ENCODE measurements around the gene PDCD6IP. TPM values are rescaled to one million over a fixed set of nuclear protein-coding genes. Genes with fewer than 3 reads are reported as not detected.
"Not testable (repeated sequence)": the region's sequence is repeated elsewhere in the genome, so short reads cannot be mapped to it uniquely, and the experiment has no call there.

Gene PDCD6IP, protein sequence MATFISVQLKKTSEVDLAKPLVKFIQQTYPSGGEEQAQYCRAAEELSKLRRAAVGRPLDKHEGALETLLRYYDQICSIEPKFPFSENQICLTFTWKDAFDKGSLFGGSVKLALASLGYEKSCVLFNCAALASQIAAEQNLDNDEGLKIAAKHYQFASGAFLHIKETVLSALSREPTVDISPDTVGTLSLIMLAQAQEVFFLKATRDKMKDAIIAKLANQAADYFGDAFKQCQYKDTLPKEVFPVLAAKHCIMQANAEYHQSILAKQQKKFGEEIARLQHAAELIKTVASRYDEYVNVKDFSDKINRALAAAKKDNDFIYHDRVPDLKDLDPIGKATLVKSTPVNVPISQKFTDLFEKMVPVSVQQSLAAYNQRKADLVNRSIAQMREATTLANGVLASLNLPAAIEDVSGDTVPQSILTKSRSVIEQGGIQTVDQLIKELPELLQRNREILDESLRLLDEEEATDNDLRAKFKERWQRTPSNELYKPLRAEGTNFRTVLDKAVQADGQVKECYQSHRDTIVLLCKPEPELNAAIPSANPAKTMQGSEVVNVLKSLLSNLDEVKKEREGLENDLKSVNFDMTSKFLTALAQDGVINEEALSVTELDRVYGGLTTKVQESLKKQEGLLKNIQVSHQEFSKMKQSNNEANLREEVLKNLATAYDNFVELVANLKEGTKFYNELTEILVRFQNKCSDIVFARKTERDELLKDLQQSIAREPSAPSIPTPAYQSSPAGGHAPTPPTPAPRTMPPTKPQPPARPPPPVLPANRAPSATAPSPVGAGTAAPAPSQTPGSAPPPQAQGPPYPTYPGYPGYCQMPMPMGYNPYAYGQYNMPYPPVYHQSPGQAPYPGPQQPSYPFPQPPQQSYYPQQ
- total RNA-seq (2014; rRNA removed; shearing (Covaris generic)), result 44.1 and 49.9 TPM in 2 replicates

DNA sequence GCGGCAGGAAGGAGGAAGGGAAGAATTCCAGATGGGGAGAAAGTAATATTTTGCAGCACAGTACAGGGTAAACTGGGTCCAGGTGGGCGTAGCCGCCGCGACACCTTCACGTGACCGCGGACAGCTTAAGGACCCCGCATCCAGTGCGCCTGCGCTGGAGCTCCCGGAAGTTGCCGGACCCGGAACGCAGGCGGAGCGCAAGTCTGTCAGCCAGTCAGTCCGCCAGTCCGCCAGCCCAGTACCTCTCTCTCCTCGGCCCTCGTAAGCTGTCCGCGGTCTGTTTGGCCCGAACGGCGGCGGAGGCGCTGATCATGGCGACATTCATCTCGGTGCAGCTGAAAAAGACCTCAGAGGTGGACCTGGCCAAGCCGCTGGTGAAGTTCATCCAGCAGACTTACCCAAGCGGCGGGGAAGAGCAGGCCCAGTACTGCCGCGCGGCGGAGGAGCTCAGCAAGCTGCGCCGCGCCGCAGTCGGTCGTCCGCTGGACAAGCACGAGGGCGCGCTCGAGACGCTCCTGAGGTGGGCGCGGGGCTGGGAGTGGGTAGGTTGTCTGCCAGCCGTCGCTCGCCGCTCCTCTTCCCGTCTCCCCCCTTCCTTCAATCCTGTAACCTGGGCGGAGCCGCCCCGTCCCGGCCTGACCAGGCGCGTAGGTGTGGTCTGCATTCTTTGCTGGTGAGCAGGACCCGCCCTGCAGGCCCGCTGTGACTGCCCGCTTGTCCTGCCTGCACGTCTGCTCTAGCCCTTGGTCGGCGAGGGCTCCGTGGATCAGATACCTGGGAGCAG is at the start of gene PDCD6IP:
Gene PDCD6IP (plus strand): TSS at position 213 of the 784 bp plus-strand sequence. CDS start 99 bp downstream, at position 312.
- DNase-seq, result peak; percentile 82 to 85
- Histone ChIP-seq H3K4me1 (no peaks in the 10 kb centered on the region), H3K9me3 (replicated peaks) (no peaks in the 10 kb centered on the region), H3K4me3 (peak within 1 kb of the TSS; percentile 89), H3K36me3 (0 out of 2 replicates have a peak, but pooled peaks cover 3% of the 10 kb centered on the region), H3K27ac (peak within 1 kb of the TSS; percentile 77), H3K27me3 (no peaks in the 10 kb centered on the region)

DNA sequence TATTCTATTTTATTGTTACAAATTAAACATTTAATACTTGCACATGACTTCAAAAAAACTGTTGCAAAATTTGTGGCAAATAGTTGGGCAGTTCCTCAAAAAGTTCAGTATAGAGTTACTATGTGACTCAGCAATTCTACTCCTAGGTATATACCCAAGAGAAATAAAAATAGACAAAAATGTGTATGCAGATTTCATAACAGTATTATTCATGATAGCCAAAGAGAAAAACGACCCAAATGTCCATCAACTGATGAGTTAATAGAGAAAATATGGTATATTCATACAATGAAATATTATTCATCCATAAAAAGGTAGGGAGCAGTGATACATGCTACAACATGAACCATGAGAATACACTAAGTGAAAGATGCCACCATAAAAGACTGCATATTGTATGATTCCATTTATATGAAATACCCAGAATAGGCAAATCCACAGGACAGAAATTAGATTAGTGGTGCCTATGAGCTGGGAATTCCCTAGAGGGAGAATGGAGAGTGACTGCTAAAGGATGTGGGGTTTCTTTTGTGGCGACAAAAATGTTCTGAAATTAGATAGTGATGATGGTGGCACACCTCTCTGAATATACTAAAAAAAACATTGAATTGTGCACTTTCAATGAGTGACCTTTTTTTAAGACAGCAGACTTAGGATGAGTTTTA is 48.8 kb upstream of the PDCD6IP start:
- Histone ChIP-seq H3K4me3 (no peak overlapping the region), H3K4me1 (no peaks in the 10 kb centered on the region), H3K9me3 (replicated peaks) (no peaks in the 10 kb centered on the region), H3K27me3 (no peaks in the 10 kb centered on the region), H3K36me3 (no peaks in the 10 kb centered on the region), H3K27ac (no peak overlapping the region)
- no peak for DNase-seq

DNA sequence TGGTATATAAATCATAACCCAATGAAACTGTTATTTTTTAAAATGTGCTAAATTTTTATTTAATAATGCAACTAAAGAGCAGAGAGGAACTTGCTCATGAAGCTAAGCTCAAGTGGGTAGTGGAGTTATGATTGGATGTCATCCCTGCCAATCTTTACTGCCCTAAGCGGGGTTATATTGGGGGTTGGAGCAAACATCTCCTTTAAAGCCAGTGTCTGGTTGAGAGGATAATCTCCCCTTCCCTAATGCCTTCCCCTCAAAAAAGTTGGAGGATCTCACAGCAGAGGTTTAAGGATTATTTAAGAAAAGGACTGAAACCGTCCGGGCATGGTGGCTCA is 48.2 kb upstream of the PDCD6IP start:
- DNase-seq, result no peak
- Histone ChIP-seq H3K27me3 (no peaks in the 10 kb centered on the region), H3K4me3 (no peak overlapping the region), H3K27ac (no peak overlapping the region), H3K9me3 (replicated peaks) (no peaks in the 10 kb centered on the region), H3K36me3 (no peaks in the 10 kb centered on the region), H3K4me1 (no peaks in the 10 kb centered on the region)

DNA sequence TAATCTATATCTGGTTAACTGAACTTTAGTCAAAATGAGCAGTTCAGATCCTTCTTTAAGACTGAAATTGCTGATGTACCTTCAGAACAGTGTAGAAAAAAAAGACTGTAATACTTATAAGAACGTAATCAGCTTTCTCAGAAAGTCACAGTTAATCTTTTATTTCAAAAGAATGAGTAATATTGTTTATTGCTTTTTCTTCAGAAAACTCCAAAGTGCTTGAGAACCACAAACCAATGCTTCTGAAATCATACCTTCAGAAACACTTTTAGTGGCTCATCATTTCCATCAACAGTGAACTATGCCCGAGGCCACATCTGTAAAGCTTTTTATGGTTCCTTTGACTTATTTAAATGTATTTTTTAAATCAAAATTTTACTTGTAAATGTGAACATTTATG is 47.1 kb upstream of the PDCD6IP start:
- no peak for DNase-seq
- Histone ChIP-seq H3K27ac (no peak overlapping the region), H3K9me3 (replicated peaks) (no peaks in the 10 kb centered on the region), H3K4me3 (no peak overlapping the region), H3K27me3 (no peaks in the 10 kb centered on the region), H3K4me1 (no peaks in the 10 kb centered on the region), H3K36me3 (no peaks in the 10 kb centered on the region)

DNA sequence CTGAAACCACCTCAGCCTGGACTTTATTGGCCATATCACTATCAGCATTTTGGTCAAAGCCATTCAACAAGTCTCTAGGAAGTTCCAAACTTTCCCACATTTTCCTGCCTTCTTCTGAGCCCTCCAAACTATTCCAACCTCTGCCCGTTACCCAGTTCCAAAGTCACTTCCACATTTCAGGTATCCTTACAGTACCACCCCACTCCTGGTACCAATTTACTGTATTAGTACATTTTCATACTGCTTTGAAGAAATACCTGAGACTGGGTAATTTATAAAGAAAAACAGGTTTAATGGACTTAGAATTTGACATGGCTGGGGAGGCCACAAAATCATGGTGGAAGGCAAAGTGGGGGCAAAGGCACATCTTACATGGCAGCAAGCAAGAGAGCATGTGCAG is 44.0 kb upstream of the PDCD6IP start:
- H3K27ac ChIP-seq; H3K36me3 ChIP-seq; H3K27me3 ChIP-seq; H3K9me3 ChIP-seq (replicated peaks); DNase-seq; H3K4me1 ChIP-seq; H3K4me3 ChIP-seq: not testable (repeated sequence)

DNA sequence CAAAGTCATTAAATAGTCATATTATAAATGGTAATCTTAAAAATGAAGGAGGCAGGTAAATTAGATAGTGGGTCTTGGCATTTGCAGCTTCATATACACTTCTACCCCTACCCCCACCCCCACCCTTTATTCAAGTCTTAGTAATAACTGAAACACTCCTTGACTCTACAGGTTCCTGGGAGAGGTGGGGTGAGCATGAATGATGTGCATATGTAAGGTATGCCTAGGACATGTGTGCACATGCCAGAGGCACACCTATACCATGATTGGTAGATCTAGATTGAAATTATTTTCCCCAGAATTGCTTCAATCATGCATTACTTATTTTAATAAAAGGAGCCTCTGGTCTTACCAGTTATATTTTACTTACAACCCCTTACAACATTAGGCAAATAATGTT is 40.1 kb upstream of the PDCD6IP start:
- Histone ChIP-seq H3K27me3 (no peaks in the 10 kb centered on the region), H3K27ac (no peak overlapping the region), H3K4me3 (no peak overlapping the region), H3K9me3 (replicated peaks) (no peaks in the 10 kb centered on the region), H3K36me3 (no peaks in the 10 kb centered on the region), H3K4me1 (no peaks in the 10 kb centered on the region)
- no peak for DNase-seq

DNA sequence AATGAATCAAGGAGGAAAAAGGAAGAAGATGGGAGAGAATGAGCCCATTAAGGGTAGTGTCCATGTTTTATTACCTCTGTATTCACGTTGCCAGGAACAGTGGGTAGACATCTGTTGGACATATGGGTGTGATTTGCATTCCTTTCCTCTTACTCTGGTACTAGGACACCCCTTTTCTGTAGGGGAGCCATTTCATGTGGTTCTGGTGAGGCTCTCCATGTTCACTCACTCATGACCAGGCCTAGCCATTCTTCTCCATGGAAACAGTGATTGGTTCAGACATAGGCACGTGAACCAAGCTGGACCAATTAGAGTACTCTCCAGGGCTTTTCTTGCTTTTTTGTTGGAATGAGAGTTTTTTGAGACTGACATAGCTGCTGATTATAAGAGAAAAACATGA is 39.6 kb upstream of the PDCD6IP start:
- no peak for DNase-seq
- Histone ChIP-seq H3K36me3 (no peaks in the 10 kb centered on the region), H3K4me1 (no peaks in the 10 kb centered on the region), H3K9me3 (replicated peaks) (no peaks in the 10 kb centered on the region), H3K4me3 (no peak overlapping the region), H3K27me3 (no peaks in the 10 kb centered on the region), H3K27ac (no peak overlapping the region)

DNA sequence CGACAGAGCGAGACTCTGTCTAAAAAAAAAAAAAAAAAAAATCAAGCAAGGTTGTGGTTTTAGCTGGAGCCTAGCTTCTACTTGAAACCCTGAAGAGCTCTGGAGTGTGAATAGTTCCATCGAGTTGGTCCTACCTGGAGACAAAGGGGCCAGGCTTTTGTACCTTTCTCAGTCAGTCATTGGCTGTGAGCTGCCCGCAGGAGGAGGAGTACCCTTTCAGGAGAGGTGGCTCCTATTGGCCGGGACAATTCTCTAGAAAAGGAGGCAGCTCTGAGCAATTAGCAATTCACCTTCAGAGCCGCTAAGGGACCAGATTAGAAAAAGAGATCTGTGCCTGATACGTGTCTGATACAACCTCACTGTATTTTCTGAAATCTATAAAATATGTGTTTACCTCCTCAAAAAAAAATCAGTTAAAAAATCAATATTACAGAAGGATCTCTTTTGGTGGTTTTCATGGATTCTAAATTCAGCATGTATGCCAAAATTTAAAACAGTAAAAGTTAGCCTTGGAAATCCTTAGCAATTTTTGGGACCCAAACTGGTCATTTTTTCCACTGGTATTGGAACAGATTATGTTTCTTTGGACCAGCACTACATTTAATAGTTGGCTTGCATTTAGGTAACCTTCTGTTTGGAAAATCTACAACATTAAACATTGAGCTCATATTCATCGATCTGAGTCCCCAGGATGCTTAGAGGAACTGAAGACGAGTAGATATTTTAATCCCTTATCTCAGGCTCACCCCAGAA is 29.7 kb upstream of the PDCD6IP start:
- Histone ChIP-seq H3K36me3 (no peaks in the 10 kb centered on the region), H3K27me3 (no peaks in the 10 kb centered on the region), H3K9me3 (replicated peaks) (no peaks in the 10 kb centered on the region), H3K27ac (no peak overlapping the region), H3K4me1 (no peaks in the 10 kb centered on the region), H3K4me3 (no peak overlapping the region)
- DNase-seq, result no peak

DNA sequence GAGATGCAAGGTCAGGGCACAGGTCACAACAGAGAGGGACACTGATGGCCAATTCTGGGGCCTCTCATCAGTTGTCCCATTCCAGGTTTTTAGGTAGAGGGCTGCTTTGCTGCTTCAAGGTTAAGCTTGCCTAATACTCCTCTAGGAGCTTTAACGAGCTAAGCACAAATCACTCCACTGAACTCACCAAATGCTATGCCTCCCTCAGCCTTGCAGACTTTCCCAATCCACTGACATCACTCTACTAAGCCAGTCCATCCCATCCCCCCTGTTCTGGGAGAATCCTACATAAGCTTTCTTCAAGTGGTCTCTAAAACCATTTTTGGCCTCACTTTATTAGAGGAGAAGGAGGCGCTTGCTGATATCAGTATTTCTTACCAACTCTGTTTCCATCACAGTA is 24.8 kb upstream of the PDCD6IP start:
- Histone ChIP-seq H3K27me3 (no peaks in the 10 kb centered on the region), H3K4me1 (no peaks in the 10 kb centered on the region), H3K4me3 (no peak overlapping the region), H3K36me3 (no peaks in the 10 kb centered on the region), H3K9me3 (replicated peaks) (no peaks in the 10 kb centered on the region), H3K27ac (no peak overlapping the region)
- no peak for DNase-seq

DNA sequence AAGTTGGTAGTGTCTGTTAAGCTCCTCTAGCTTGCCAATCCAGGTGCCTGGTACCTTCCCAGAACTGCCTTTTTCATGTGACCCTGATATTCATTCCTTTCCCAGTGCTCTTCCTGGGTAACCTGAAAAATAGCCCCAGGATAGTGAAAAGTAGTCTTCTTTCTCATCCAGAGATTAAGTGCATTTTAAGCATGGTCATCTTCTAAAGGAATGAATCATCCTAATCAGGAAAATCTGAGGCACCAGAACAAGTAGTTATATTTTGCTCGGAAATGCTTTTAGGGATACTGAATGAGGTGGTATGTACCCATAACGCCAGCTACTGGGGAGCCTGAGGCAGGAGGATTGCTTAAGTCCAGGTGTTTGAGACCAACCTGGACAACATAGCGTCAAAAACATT is 23.1 kb upstream of the PDCD6IP start:
- H3K27me3 ChIP-seq, result no peaks in the 10 kb centered on the region
- no peaks in the 10 kb centered on the region for H3K36me3 ChIP-seq
- DNase-seq, result no peak
- no peaks in the 10 kb centered on the region for H3K4me1 ChIP-seq
- H3K27ac ChIP-seq, result no peak overlapping the region
- H3K9me3 ChIP-seq (replicated peaks), result no peaks in the 10 kb centered on the region
- H3K4me3 ChIP-seq, result no peak overlapping the region

DNA sequence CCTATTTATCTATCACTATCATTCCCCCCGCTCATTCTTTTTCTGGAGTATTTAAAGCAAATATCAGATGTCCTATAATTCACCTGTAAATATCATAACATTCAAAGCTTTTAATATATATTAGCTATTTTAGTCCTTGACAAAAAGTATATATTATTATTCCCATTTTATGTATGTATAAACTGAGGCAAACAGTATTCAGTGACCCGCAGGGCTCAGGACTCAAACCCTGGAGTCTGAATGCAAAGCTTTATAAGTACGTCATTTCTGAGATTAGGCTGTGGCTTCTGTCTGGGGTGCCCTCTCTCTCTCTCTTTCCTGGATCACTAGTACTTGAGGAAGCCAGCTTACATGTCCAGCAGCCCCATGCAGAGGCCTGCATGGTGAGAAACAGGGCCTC is 20.4 kb upstream of the PDCD6IP start:
- no peaks in the 10 kb centered on the region for H3K36me3 ChIP-seq
- no peaks in the 10 kb centered on the region for H3K9me3 ChIP-seq (replicated peaks)
- no peaks in the 10 kb centered on the region for H3K4me1 ChIP-seq
- DNase-seq, result no peak
- H3K27ac ChIP-seq, result no peak overlapping the region
- H3K27me3 ChIP-seq, result no peaks in the 10 kb centered on the region
- H3K4me3 ChIP-seq, result no peak overlapping the region

DNA sequence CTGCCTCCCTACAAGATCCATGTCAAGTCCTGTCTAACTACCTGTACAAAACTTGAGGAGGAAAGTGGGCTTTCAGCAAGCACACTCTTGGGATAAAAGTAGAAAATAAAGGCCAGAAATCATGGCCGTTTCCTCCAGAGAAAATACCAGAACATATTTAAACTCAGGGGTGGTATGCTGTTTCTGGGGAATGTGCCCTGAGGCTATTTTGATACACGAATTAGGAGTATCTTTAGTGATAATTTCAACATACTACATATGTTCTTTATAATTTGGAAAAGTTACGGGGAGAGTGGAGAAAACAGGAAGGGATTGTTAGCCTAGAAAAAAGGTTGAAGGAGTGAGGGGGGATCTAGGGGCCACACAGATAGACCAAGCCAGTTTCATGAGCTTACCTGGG is 18.7 kb upstream of the PDCD6IP start:
- no peaks in the 10 kb centered on the region for H3K4me1 ChIP-seq
- no peaks in the 10 kb centered on the region for H3K27me3 ChIP-seq
- H3K9me3 ChIP-seq (replicated peaks), result no peaks in the 10 kb centered on the region
- H3K36me3 ChIP-seq, result no peaks in the 10 kb centered on the region
- H3K27ac ChIP-seq, result no peak overlapping the region
- H3K4me3 ChIP-seq, result no peak overlapping the region
- DNase-seq, result no peak

DNA sequence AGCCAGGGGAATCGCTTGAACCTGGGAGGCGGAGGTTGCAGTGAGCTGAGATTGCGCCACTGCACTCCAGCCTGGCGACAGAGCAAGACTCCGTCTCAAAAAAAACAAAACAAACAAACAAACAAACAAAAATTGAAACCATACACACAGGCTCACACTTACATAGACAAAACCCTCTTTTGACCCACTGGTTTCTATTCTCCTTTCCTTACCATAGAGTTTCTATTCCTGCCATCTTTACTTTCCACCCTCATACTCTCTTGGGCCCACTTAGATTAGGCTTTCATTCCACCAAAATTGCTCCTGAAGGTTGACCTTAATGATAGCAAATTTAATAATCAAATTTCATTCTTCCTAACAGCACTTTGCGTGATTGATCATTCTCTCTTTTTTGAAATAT is 17.0 kb upstream of the PDCD6IP start:
- DNase-seq; H3K36me3 ChIP-seq; H3K4me3 ChIP-seq; H3K27ac ChIP-seq; H3K27me3 ChIP-seq; H3K4me1 ChIP-seq; H3K9me3 ChIP-seq (replicated peaks): not testable (repeated sequence)
